Astrocyte (in vitro differentiated cells and primary cell): ENCODE data around the gene PTPN4. TPM values are rescaled to one million over a fixed set of nuclear protein-coding genes. Genes with fewer than 3 reads are reported as not detected.

Experiments
- DNase-seq: peaks from one replicate; pipeline ENCODE4 v3.0.0-alpha.2; 2010; ENCODE audit warnings: low read depth
- FAIRE-seq: peaks from 2 replicates; lab custom pipeline; 2011; peaks lifted over from hg19 to GRCh38; lab: Jason Lieb, UNC
- H2AFZ ChIP-seq: 2 replicates; pipeline ENCODE4 v1.6.0; 2012; ENCODE audit warnings: low read depth, low read length, inconsistent platforms
- H3K27ac ChIP-seq: 2 replicates; pipeline ENCODE4 v1.5.1; 2011; ENCODE audit warnings: low read depth, low read length, inconsistent platforms
- H3K27me3 ChIP-seq: 2 replicates; pipeline ENCODE4 v1.6.0; 2011; ENCODE audit warnings: low read length, inconsistent platforms; ENCODE audit not compliant: insufficient read depth
- H3K36me3 ChIP-seq: 2 replicates; pipeline ENCODE4 v1.5.1; 2011; ENCODE audit warnings: low read length, inconsistent platforms; ENCODE audit not compliant: insufficient read depth
- H3K4me1 ChIP-seq: 2 replicates; pipeline ENCODE4 v1.5.1; 2011; ENCODE audit warnings: low read length, inconsistent platforms; ENCODE audit not compliant: insufficient read depth
- H3K4me2 ChIP-seq: 2 replicates; pipeline ENCODE4 v1.6.0; 2012; ENCODE audit warnings: low read length, inconsistent platforms
- H3K4me3 ChIP-seq: 2 replicates; pipeline ENCODE4 v1.5.1; 2011; ENCODE audit warnings: low read depth, mild to moderate bottlenecking, low read length, inconsistent platforms; ENCODE audit not compliant: insufficient read depth
- H3K79me2 ChIP-seq: 2 replicates; pipeline ENCODE4 v1.6.0; 2012; ENCODE audit warnings: mild to moderate bottlenecking, low read length, inconsistent platforms; ENCODE audit not compliant: insufficient read depth
- H3K9ac ChIP-seq: 2 replicates; pipeline ENCODE4 v1.6.0; 2012; ENCODE audit warnings: mild to moderate bottlenecking, low read length, inconsistent platforms
- H3K9me3 ChIP-seq: 2 replicates; pipeline ENCODE4 v1.5.1; 2012; ENCODE audit warnings: low read depth, mild to moderate bottlenecking, low read length, inconsistent platforms; ENCODE audit not compliant: insufficient read depth
- H4K20me1 ChIP-seq: 2 replicates; pipeline ENCODE4 v1.6.0; 2012; ENCODE audit warnings: low read length, inconsistent platforms; ENCODE audit not compliant: insufficient read depth
- H3K27ac Mint-ChIP-seq: one replicate; pipeline ENCODE4 v1.8.0; 2021; ENCODE audit warnings: mild to moderate bottlenecking, mixed read lengths; ENCODE audit not compliant: unreplicated experiment
- H3K27me3 Mint-ChIP-seq: one replicate; pipeline ENCODE4 v1.8.0; 2021; ENCODE audit warnings: low read depth, mixed read lengths; ENCODE audit not compliant: unreplicated experiment
- H3K36me3 Mint-ChIP-seq: one replicate; pipeline ENCODE4 v1.8.0; 2021; ENCODE audit warnings: low read depth, mixed read lengths; ENCODE audit not compliant: unreplicated experiment
- H3K4me1 Mint-ChIP-seq: one replicate; pipeline ENCODE4 v1.8.0; 2021; ENCODE audit warnings: low read depth, mixed read lengths; ENCODE audit not compliant: unreplicated experiment
- H3K4me3 Mint-ChIP-seq: one replicate; pipeline ENCODE4 v1.8.0; 2021; ENCODE audit warnings: mild to moderate bottlenecking, moderate library complexity, mixed read lengths; ENCODE audit not compliant: unreplicated experiment
- H3K9me3 Mint-ChIP-seq: one replicate; pipeline ENCODE4 v1.8.0; 2021; ENCODE audit warnings: mild to moderate bottlenecking, mixed read lengths; ENCODE audit not compliant: unreplicated experiment
- EZH2 ChIP-seq: IDR thresholded peaks from 2 replicates; pipeline ENCODE4 v1.6.1; 2012; ENCODE audit warnings: mild to moderate bottlenecking, low read length, inconsistent platforms; ENCODE audit not compliant: insufficient read depth
- total RNA-seq: library from RNA; stranded (reverse); gene quantifications from 2 replicates; pipeline ENCODE4 v1.2.1, GENCODE V29; 2021
- TF ChIP-seq, protein P1 (sequence below): IDR thresholded peaks from 2 replicates; pipeline ENCODE4 v1.5.1; 2011; ENCODE audit warnings: low read depth, mild to moderate bottlenecking, inconsistent platforms, low read length, moderate library complexity; ENCODE audit not compliant: insufficient read depth

PTPN4 gene
- total RNA-seq, 1 donor from 2014 or later = 38.2 TPM

DNA sequence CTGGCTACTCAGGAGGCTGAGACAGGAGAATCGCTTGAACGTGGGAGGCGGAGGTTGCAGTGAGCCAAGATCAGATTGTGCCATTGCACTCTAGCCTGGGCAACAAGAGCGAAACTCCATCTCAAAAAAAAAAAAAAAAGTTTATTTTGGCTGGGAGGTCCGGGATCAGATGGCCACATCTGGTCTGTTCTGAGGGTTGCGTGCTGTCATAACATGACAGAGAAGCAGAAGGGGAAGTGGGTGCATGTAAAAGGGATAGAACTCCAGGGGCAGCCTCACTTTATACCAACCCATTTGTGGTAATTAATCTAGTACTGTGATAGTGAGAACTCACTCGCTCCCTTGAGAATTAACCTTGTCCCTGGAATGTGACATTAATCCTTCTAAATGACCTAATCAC is 101.2 kb downstream of the PTPN4 start:
- Mint-ChIP-seq H3K27ac (no peak overlapping the region), H3K9me3 (no peaks in the 10 kb centered on the region)
- FAIRE-seq = no peak

DNA sequence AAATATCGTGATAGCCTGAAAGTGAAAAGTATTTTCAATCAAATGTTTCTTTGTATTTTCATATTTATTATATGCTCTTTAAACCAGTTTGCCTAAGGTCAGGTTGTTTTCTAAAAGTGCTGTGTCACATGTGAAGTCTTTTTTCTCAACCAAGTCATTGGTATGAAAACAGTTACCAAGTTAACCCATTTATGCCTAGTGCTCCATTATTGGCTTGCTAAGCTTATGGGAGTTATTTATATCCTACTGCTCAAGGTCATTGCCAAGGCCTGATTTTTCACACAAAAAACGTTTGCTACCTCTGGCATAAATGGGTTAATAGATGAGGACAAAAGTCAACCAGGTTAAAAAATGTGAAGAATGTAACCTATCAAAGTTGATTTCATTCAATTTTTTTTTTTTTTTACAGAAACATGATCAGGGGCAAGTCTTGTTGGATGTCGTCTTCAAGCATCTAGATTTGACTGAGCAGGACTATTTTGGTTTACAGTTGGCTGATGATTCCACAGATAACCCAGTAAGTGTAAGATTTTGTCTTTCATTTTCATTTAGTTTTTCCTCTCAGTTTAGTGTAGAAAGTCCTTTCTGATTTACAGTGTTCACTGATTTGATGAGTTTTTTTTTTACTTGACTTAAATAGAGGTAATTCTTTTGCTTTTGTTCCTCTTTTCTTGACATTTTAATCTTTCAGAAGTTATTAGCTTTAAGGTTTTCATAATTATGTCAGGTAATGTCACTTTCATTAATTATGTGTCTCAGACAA is 102.6 kb downstream of the PTPN4 start:
- Histone ChIP-seq H3K27me3 (no peaks in the 10 kb centered on the region), H3K4me3 (no peak overlapping the region), H2AFZ (no peak overlapping the region), H3K79me2 (no peaks in the 10 kb centered on the region), H4K20me1 (peaks cover 6% of the 10 kb centered on the region), H3K4me1 (no peaks in the 10 kb centered on the region), H3K36me3 (no peaks in the 10 kb centered on the region), H3K27ac (no peak overlapping the region), H3K9ac (no peak overlapping the region), H3K4me2 (no peak overlapping the region), H3K9me3 (no peaks in the 10 kb centered on the region)
- FAIRE-seq (no peak), DNase-seq (no peak)
- peaks cover 16% of the 10 kb centered on the region for H3K4me1 Mint-ChIP-seq
- no peak overlapping the region for H3K27ac Mint-ChIP-seq
- no peaks in the 10 kb centered on the region for H3K27me3 Mint-ChIP-seq
- no peaks in the 10 kb centered on the region for H3K9me3 Mint-ChIP-seq
- TF ChIP-seq, protein P1, sequence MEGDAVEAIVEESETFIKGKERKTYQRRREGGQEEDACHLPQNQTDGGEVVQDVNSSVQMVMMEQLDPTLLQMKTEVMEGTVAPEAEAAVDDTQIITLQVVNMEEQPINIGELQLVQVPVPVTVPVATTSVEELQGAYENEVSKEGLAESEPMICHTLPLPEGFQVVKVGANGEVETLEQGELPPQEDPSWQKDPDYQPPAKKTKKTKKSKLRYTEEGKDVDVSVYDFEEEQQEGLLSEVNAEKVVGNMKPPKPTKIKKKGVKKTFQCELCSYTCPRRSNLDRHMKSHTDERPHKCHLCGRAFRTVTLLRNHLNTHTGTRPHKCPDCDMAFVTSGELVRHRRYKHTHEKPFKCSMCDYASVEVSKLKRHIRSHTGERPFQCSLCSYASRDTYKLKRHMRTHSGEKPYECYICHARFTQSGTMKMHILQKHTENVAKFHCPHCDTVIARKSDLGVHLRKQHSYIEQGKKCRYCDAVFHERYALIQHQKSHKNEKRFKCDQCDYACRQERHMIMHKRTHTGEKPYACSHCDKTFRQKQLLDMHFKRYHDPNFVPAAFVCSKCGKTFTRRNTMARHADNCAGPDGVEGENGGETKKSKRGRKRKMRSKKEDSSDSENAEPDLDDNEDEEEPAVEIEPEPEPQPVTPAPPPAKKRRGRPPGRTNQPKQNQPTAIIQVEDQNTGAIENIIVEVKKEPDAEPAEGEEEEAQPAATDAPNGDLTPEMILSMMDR = no peak
- no peak for TF ChIP-seq EZH2
- H3K36me3 Mint-ChIP-seq = peaks cover 4% of the 10 kb centered on the region
- no peak overlapping the region for H3K4me3 Mint-ChIP-seq

More for the DNA sequence above, 101.2 kb downstream of the PTPN4 start:
- peaks cover 6% of the 10 kb centered on the region for H4K20me1 ChIP-seq
- no peak overlapping the region for H3K27ac ChIP-seq
- H3K4me1 ChIP-seq = no peaks in the 10 kb centered on the region
- TF ChIP-seq, protein P1 = no peak
- TF ChIP-seq EZH2 = no peak
- H2AFZ ChIP-seq = no peak overlapping the region
- no peaks in the 10 kb centered on the region for H3K27me3 ChIP-seq
- H3K4me3 ChIP-seq = no peak overlapping the region
- DNase-seq = no peak
- H3K79me2 ChIP-seq = no peaks in the 10 kb centered on the region
- no peaks in the 10 kb centered on the region for H3K27me3 Mint-ChIP-seq
- no peak overlapping the region for H3K9ac ChIP-seq
- no peaks in the 10 kb centered on the region for H3K9me3 ChIP-seq
- H3K4me3 Mint-ChIP-seq = no peak overlapping the region
- peaks cover 4% of the 10 kb centered on the region for H3K36me3 Mint-ChIP-seq
- H3K4me1 Mint-ChIP-seq = peaks cover 16% of the 10 kb centered on the region
- H3K36me3 ChIP-seq = no peaks in the 10 kb centered on the region
- H3K4me2 ChIP-seq = no peak overlapping the region

DNA sequence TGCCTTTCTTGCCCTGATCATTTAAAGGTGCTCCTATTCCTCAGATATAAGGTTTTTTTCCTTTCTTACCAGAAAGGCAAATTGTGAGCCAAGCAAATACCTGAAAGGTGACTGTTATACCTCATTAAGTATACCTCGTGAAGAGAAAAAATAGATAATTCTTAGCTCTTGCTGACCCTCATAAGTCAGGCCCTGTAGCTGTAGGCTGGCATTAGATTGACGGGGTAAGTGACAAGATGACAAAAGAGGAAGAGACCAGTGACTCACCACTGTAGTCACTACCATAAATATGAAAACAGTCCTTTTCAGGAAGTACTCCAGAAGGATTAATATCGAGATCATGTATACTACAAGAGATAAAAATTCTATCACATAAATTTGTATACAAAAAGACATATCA is 104.6 kb downstream of the PTPN4 start:
- H3K36me3 ChIP-seq = no peaks in the 10 kb centered on the region
- H4K20me1 ChIP-seq = peaks cover 3% of the 10 kb centered on the region
- H3K4me2 ChIP-seq = no peak overlapping the region
- H3K9me3 ChIP-seq = no peaks in the 10 kb centered on the region
- no peak overlapping the region for H3K27ac ChIP-seq
- H3K27ac Mint-ChIP-seq = no peak overlapping the region
- H3K79me2 ChIP-seq = no peaks in the 10 kb centered on the region
- no peaks in the 10 kb centered on the region for H3K4me1 ChIP-seq
- FAIRE-seq = peak; percentile 43
- H2AFZ ChIP-seq = no peak overlapping the region
- no peak for DNase-seq
- H3K36me3 Mint-ChIP-seq = peaks cover 6% of the 10 kb centered on the region
- peaks cover 16% of the 10 kb centered on the region for H3K4me1 Mint-ChIP-seq
- no peaks in the 10 kb centered on the region for H3K27me3 ChIP-seq
- H3K27me3 Mint-ChIP-seq = no peaks in the 10 kb centered on the region
- TF ChIP-seq, protein P1 = no peak
- TF ChIP-seq EZH2 = no peak
- no peak overlapping the region for H3K9ac ChIP-seq
- no peak overlapping the region for H3K4me3 Mint-ChIP-seq
- no peaks in the 10 kb centered on the region for H3K9me3 Mint-ChIP-seq
- no peak overlapping the region for H3K4me3 ChIP-seq
